ENCODE data around the gene CYB561. TPM values are rescaled to one million over a fixed set of nuclear protein-coding genes. Genes with fewer than 3 reads are reported as not detected.
A peak's percentile ranks its signal among the peaks of the same experiment; 100 is the strongest.

Gene CYB561
- total and polyA plus RNA-seq, 9 of the 15 experiments (the other 6 are each of a cell fraction or from before 2014, with no cell fraction given): 4.0 to 30.8 (median 17.4) TPM

- TF ChIP-seq, protein P1, sequence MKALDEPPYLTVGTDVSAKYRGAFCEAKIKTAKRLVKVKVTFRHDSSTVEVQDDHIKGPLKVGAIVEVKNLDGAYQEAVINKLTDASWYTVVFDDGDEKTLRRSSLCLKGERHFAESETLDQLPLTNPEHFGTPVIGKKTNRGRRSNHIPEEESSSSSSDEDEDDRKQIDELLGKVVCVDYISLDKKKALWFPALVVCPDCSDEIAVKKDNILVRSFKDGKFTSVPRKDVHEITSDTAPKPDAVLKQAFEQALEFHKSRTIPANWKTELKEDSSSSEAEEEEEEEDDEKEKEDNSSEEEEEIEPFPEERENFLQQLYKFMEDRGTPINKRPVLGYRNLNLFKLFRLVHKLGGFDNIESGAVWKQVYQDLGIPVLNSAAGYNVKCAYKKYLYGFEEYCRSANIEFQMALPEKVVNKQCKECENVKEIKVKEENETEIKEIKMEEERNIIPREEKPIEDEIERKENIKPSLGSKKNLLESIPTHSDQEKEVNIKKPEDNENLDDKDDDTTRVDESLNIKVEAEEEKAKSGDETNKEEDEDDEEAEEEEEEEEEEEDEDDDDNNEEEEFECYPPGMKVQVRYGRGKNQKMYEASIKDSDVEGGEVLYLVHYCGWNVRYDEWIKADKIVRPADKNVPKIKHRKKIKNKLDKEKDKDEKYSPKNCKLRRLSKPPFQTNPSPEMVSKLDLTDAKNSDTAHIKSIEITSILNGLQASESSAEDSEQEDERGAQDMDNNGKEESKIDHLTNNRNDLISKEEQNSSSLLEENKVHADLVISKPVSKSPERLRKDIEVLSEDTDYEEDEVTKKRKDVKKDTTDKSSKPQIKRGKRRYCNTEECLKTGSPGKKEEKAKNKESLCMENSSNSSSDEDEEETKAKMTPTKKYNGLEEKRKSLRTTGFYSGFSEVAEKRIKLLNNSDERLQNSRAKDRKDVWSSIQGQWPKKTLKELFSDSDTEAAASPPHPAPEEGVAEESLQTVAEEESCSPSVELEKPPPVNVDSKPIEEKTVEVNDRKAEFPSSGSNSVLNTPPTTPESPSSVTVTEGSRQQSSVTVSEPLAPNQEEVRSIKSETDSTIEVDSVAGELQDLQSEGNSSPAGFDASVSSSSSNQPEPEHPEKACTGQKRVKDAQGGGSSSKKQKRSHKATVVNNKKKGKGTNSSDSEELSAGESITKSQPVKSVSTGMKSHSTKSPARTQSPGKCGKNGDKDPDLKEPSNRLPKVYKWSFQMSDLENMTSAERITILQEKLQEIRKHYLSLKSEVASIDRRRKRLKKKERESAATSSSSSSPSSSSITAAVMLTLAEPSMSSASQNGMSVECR (CRISPR knock-in tag; IDR thresholded peaks at IDR 0.05): no peak
- TF ChIP-seq CBX1 (IDR thresholded peaks at IDR 0.05; ENCODE audit: low read depth) (no peak), MAFG (tag; conservative IDR thresholded peaks at IDR 0.05) (0 out of 2 replicates have a peak, but pooled peaks have one; percentile 15), ZBTB2 (IDR thresholded peaks at IDR 0.05) (no peak), SREBF1 (IDR thresholded peaks at IDR 0.05; ENCODE audit: borderline replicate concordance, low read depth, low read length) (no peak), NR2C2 (CRISPR knock-in tag; IDR thresholded peaks at IDR 0.05) (no peak), NR2C2 (tag; IDR thresholded peaks at IDR 0.05) (no peak), FOXA3 (CRISPR knock-in tag; conservative IDR thresholded peaks at IDR 0.05 in 1 of 2, IDR thresholded peaks at IDR 0.05 in 1 of 2) (no peak), ZNF165 (CRISPR knock-in tag; IDR thresholded peaks at IDR 0.05; ENCODE audit: borderline replicate concordance) (no peak), ZNF408 (CRISPR knock-in tag; IDR thresholded peaks at IDR 0.05; ENCODE audit: low read depth) (no peak), RAD21 (CRISPR knock-in tag; conservative IDR thresholded peaks at IDR 0.05 in 1 of 2, IDR thresholded peaks at IDR 0.05 in 1 of 2) (no peak), HNRNPLL (IDR thresholded peaks at IDR 0.05; ENCODE audit: low read depth, low read length, poor library complexity, severe bottlenecking) (no peak), TRIM28 (IDR thresholded peaks at IDR 0.05) (no peak), TEAD2 (tag; IDR thresholded peaks at IDR 0.05) (no peak), TAF15 (IDR thresholded peaks at IDR 0.05; ENCODE audit: low read depth, low read length) (no peak), CEBPG (CRISPR knock-in tag; IDR thresholded peaks at IDR 0.05) (no peak), CEBPG (tag; conservative IDR thresholded peaks at IDR 0.05 in 1 of 2, IDR thresholded peaks at IDR 0.05 in 1 of 2) (no peak)
Observed at GRCh38 chr17:63419949-63420867, 25.9 kb downstream of the CYB561 start (continued).
